Endodermal cell (in vitro differentiated cells): ENCODE results near the gene AGBL1. TPM values are rescaled to one million over a fixed set of nuclear protein-coding genes. Genes with fewer than 3 reads are reported as not detected.

Experiments
- DNase-seq: peaks from one replicate; pipeline ENCODE4 v3.0.0-alpha.2; 2017
- H3K27ac ChIP-seq: 2 replicates; pipeline ENCODE4 v1.5.1; 2013; ENCODE audit warnings: mild to moderate bottlenecking, low read depth, low read length, moderate library complexity
- H3K27me3 ChIP-seq: 2 replicates; pipeline ENCODE4 v1.6.1; 2013; ENCODE audit warnings: mild to moderate bottlenecking, low read length, moderate library complexity; ENCODE audit not compliant: insufficient read depth, control insufficient read depth, poor library complexity, severe bottlenecking
- H3K36me3 ChIP-seq: 2 replicates; pipeline ENCODE4 v1.7.0; 2013; ENCODE audit warnings: mild to moderate bottlenecking, low read length, moderate library complexity; ENCODE audit not compliant: control insufficient read depth, insufficient read depth
- H3K4me1 ChIP-seq: one replicate; pipeline ENCODE4 v1.7.0; 2013; ENCODE audit warnings: low read length; ENCODE audit not compliant: control insufficient read depth, insufficient read depth
- H3K4me3 ChIP-seq: 2 replicates; pipeline ENCODE4 v1.5.1; 2013; ENCODE audit warnings: mild to moderate bottlenecking, low read length, moderate library complexity
- H3K9ac ChIP-seq: 2 replicates; pipeline ENCODE4 v1.6.1; 2013; ENCODE audit warnings: mild to moderate bottlenecking, low read length, moderate library complexity; ENCODE audit not compliant: poor library complexity, severe bottlenecking; ENCODE audit errors: extremely low read depth
- H3K9me3 ChIP-seq: 2 replicates; pipeline ENCODE4 v1.6.1; 2013; ENCODE audit warnings: mild to moderate bottlenecking, low read length, moderate library complexity; ENCODE audit not compliant: control insufficient read depth
- H3K27ac Mint-ChIP-seq: 2 replicates; pipeline ENCODE4 v1.8.0; 2020; ENCODE audit warnings: mixed read lengths
- H3K27me3 Mint-ChIP-seq: 2 replicates; pipeline ENCODE4 v1.8.0; 2021; ENCODE audit warnings: mild to moderate bottlenecking, mixed read lengths; ENCODE audit not compliant: insufficient read depth
- H3K36me3 Mint-ChIP-seq: 2 replicates; pipeline ENCODE4 v1.8.0; 2020; ENCODE audit warnings: low read depth, mixed read lengths
- H3K4me1 Mint-ChIP-seq: 2 replicates; pipeline ENCODE4 v1.8.0; 2020; ENCODE audit warnings: mixed read lengths
- H3K4me3 Mint-ChIP-seq: 2 replicates; pipeline ENCODE4 v1.8.0; 2020; ENCODE audit warnings: mild to moderate bottlenecking, moderate library complexity, mixed read lengths
- H3K9me3 Mint-ChIP-seq: 2 replicates; pipeline ENCODE4 v1.8.0; 2020; ENCODE audit warnings: mild to moderate bottlenecking, mixed read lengths
- CTCF ChIP-seq: fragments of 200-600 bp; sonication (generic); conservative IDR thresholded peaks from 2 replicates; pipeline ENCODE4 v1.5.0; 2021; ENCODE audit warnings: antibody characterized with exemption, mild to moderate bottlenecking
- WGBS, 2 experiments: methylation state at CpG; one replicate each; pipeline versions ENCODE4 v1.1.5 to v1.1.7; 2013; ENCODE audit warnings: missing lambda C conversion rate in 2 of 2, mixed read lengths in 1 of 2; ENCODE audit not compliant: insufficient coverage in 1 of 2, insufficient read length in 1 of 2; 5-methylcytosine and 5-hydroxymethylcytosine counted together
- total RNA-seq, 2 donors: library from RNA; stranded (reverse); fragmentation: NEBNext Ultra II Directional in 1 of 2; extraction: Animal tissue kit (Norgen Biotek cat#: 25700) in 1 of 2; gene quantifications; 2 replicates in 1 of 2; 3 replicates in 1 of 2; pipeline ENCODE4 v1.2.1, GENCODE V29; 2021

The AGBL1 gene
- total RNA-seq, 2 donors from 2014 or later: 0.07 to 0.11 TPM

DNA sequence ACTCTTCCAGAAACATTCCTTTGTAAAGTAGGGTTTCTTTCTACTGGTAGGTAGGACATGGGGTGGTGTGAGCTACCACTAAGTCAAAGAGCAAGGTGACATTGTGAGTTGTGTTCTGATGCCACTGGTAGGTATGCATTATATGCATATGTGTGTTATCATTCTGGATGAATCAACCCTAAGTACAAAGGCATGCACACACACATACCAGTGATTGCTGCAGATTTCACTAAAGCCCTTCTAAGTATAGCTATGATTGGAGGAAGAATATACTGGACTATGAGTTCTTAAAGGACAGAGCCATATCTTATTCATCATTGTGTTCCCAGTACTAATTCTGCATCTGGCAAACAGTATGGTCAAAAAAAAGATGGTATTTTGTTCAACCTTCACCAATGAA lies 646.0 kb downstream of the AGBL1 start:
- Mint-ChIP-seq H3K36me3 (no peaks in the 10 kb centered on the region), H3K4me1 (peaks cover 1% of the 10 kb centered on the region), H3K9me3 (peaks cover 2% of the 10 kb centered on the region), H3K27me3 (no peaks in the 10 kb centered on the region), H3K27ac (no peak overlapping the region), H3K4me3 (no peak overlapping the region)
- Histone ChIP-seq H3K4me3 (no peak overlapping the region), H3K9ac (no peak overlapping the region), H3K4me1 (no peaks in the 10 kb centered on the region), H3K36me3 (no peaks in the 10 kb centered on the region), H3K27me3 (no peaks in the 10 kb centered on the region), H3K27ac (no peak overlapping the region), H3K9me3 (no peaks in the 10 kb centered on the region)
- no peak for DNase-seq
- no peak for TF ChIP-seq CTCF

DNA sequence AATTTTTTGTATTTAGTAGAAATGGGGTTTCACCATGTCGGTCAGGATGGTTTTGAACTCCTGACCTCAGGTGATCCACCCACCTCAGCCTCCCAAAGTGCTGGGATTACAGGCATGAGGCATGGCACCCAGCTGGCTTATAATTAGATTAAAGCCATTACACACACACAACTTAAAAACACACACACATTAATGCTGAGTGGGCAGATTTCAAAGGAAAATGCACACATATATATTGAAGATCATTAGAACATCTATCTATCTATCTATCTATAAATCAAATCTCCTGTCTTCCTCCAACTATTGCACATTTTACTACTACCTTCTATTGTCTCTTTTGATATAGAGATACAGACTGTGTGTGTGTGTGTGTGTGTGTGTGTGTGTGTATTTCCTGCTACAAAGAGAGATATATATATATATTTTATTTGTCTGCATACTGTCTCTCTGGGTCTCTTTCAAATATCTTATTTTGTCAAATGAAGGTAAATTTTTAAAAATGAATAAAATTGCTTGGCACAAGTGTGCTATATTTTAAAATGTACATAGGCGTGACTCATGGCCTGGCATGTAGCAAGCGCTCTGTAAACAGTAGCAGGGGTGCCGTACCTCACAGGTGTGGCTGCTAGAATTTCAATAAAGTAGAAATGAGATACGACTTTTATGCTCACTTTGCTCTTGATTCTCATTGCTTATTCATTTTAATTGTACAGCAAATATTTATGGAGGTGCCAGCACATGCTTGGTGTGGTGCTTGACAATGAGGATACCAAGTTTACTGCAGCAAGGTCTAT lies 655.8 kb downstream of the AGBL1 start:
- Mint-ChIP-seq H3K27me3 (no peaks in the 10 kb centered on the region), H3K9me3 (peaks cover 6% of the 10 kb centered on the region), H3K27ac (no peak overlapping the region), H3K4me3 (no peak overlapping the region), H3K36me3 (no peaks in the 10 kb centered on the region), H3K4me1 (peaks cover 3% of the 10 kb centered on the region)
- H3K4me3 ChIP-seq: no peak overlapping the region
- no peak for DNase-seq
- TF ChIP-seq CTCF: no peak
- no peak overlapping the region for H3K27ac ChIP-seq
- no peaks in the 10 kb centered on the region for H3K27me3 ChIP-seq
- WGBS, 2 experiments: 63 to 82% methylated on average over 2 to 5 of the region's 5 CpGs
- peaks cover 4% of the 10 kb centered on the region for H3K9me3 ChIP-seq
- no peak overlapping the region for H3K9ac ChIP-seq
- no peaks in the 10 kb centered on the region for H3K4me1 ChIP-seq
- no peaks in the 10 kb centered on the region for H3K36me3 ChIP-seq

GRCh38 chr15:86741917-86742316 lies 662.2 kb downstream of the AGBL1 start:
- no peak overlapping the region for H3K4me3 ChIP-seq
- no peak overlapping the region for H3K27ac ChIP-seq
- WGBS, 2 experiments: 83 to 89% methylated on average over 3 to 4 of the region's 4 CpGs
- H3K36me3 ChIP-seq: no peaks in the 10 kb centered on the region
- Mint-ChIP-seq H3K9me3 (peaks cover 6% of the 10 kb centered on the region), H3K27me3 (no peaks in the 10 kb centered on the region), H3K36me3 (no peaks in the 10 kb centered on the region), H3K4me3 (no peak overlapping the region), H3K4me1 (peaks cover 17% of the 10 kb centered on the region), H3K27ac (no peak overlapping the region)
- TF ChIP-seq CTCF: no peak
- H3K9ac ChIP-seq: no peak overlapping the region
- H3K9me3 ChIP-seq: peaks cover 4% of the 10 kb centered on the region
- DNase-seq: no peak
- H3K27me3 ChIP-seq: no peaks in the 10 kb centered on the region
- H3K4me1 ChIP-seq: peaks cover 6% of the 10 kb centered on the region
